Endothelial cell of hepatic sinusoid (primary cell): ENCODE data around the gene ROBO4.

Experiments
- in situ Hi-C: cut with HindIII; loops from 2 replicates; pipeline ENCODE4 v1.10.0; 2017; ENCODE audit warnings: low sequenced_read_pairs

Gene ROBO4

GRCh38 chr11:124890683-124891372 lies 6.8 kb downstream of the ROBO4 start:
- in situ Hi-C loops, result no loop called here

GRCh38 chr11:124890151-124890550 lies 7.5 kb downstream of the ROBO4 start:
- in situ Hi-C loops, result no loop called here

DNA sequence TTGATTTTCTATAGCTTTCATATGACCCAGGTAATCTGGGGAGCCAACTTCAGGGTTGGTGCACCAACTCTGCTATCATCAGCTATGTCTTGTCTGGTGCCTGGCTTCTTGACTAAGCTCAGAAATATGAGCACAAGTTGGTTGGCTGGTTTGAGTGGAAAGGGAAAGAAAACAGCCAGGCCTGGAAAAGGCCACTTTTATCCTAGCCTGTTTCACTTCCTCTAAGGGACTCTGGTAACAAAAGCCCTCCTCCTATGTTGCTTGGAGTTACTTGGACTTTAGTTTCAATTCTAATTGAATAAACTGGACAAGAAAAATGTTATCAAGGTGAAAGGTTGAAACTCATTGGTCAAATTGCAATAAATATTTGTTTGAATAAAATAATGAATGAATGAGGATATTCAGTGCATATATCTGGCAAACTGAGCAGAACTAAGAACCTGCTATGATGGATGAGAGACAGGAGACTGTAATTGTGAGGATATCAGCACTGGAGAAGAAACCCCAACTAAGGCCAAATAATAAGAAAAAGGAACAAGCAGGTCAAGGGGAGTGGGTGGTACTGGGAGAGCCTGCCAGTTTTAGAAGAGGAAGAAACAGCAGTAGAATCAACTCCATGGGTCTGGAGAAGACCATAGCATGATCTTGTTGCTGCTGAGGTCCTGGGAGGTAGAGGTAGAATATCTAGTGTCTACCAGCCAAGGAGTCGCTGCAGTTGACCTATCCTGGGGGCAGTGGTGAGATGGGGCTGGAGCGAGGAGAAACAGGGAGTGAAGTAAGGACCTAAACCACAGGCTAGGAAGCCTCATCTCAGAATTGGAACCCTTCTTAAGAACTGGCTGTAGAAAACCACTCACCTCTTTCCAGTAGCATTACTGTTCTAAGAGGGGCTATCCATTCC lies 8.2 kb downstream of the ROBO4 start:
- in situ Hi-C loops, result no loop called here

DNA sequence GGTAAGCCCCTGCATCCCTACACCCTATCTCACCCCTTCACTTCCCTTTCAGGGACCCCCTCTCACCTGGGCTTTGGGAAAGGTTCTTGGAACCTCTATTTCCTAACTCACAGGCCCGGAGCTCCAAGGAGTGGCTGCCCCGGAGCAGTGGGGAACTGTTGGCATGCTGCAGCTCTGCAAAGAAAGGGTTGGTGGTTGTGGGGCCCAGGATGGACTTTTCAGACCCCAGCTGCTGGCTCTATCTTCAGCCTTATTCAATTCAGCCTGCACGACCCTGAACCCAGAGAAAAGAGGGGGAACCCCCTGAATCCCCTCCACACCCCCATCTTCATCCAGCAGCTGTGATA lies 10.0 kb downstream of the ROBO4 start:
- in situ Hi-C loops, result no loop called here

- in situ Hi-C loops, result no loop called here
Observed at GRCh38 chr11:124886978-124887666, 10.5 kb downstream of the ROBO4 start.

GRCh38 chr11:124886476-124886875 lies 11.2 kb downstream of the ROBO4 start:
- in situ Hi-C loops, result no loop called here

DNA sequence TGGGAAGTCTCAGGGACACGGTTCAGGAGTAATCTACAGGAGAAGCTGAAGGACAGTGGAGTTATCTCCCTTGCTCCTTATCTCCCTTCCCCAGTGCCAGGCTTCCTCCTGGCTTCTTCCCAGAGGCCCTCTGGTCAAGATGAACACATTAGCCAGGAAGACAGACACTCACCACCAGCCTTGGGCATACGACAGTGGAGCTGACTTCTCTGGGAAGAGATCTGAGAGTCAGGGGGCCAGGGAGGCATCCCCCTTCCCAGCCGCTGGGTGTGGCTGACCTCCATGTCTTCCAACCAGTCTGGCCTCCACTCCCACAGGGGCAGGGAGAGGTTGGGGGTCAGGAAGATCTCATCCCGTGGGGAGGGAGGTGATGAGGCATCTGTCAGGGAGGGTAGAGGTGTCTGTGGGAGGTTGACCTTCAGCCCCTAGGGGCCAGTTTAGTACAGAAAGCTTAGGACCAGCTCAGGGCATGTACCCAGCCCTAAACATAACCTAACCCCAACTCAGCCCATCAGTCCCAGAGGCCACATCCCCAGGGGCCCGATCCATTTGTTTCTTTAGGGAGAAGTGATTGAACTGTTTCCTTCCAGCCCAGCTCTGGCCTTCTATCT lies 12.7 kb downstream of the ROBO4 start:
- in situ Hi-C loops, result no loop called here

GRCh38 chr11:124884340-124884739 lies 13.3 kb downstream of the ROBO4 start:
- in situ Hi-C loops, result no loop called here

DNA sequence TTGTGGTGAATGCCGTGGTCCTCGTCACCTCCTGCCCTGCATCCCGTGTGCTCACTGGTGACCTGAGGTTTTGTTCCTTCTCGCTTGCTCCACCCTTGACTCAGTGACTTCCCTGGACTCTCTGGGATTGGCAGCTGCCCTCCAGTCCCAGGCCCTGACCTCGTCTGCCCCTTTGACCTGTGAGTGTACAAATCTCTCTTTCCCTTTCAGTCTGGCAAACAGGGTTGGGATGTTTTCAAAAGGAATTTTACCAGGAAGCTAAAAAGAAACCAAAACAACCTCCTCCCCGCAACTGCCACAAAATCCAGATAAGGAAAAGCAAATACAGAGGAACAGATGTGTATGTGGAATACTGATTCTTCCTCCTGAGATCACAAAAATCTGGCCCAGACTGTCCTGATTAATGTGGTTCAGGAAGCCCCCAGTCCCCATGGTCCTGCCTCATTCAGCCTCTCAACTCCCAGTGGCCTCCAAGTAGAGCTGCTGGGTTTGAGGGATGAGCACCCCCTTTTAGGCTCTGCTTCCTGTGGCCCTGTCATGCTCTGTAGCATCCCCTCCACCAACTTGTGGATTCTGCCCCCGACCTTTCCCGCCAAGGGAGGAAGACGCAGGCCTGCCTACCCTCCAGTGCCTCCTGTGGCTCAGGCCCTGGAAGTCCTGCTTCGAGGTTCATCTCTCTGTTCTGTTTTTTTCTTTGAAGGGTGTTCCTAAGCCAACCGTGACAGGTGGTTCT lies 15.2 kb downstream of the ROBO4 start:
- in situ Hi-C loops, result no loop called here

DNA sequence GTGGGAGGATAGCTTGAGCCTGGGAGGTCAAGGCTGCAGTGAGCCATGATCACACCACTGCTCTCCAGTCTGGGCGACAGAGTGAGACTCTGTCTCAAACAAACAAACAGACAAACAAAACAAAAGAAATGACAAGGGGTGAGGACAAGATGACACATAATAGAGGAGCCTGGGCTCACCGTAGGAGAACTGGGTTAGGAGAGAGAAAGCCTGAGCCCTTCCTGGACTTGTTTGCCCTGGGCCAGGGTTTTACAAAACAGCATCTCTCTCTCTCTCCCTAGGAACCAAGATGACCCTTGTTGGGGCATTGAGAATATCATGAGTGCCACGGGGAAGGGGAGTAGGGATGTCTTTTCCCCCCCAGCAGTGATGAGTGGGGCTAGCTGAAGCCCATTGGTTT lies 16.7 kb downstream of the ROBO4 start:
- in situ Hi-C loops, result no loop called here

DNA sequence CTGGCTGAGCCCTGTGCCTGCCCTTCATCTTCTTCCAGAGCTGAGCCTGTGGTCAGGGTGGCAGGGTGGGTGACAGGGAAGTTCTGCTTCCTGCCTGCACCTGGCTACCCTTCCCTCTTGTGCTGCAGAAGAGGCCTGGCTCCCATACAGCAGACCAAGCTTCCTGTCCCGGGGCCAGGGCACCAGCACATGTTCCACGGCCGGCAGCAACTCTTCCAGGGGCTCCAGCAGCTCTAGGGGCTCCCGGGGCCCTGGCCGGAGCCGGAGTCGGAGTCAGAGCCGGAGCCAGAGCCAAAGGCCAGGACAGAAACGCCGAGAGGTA lies 17.4 kb downstream of the ROBO4 start:
- in situ Hi-C loops, result no loop called here

- in situ Hi-C loops, result no loop called here
Observed at GRCh38 chr11:124879493-124880289, 18.0 kb downstream of the ROBO4 start.

DNA sequence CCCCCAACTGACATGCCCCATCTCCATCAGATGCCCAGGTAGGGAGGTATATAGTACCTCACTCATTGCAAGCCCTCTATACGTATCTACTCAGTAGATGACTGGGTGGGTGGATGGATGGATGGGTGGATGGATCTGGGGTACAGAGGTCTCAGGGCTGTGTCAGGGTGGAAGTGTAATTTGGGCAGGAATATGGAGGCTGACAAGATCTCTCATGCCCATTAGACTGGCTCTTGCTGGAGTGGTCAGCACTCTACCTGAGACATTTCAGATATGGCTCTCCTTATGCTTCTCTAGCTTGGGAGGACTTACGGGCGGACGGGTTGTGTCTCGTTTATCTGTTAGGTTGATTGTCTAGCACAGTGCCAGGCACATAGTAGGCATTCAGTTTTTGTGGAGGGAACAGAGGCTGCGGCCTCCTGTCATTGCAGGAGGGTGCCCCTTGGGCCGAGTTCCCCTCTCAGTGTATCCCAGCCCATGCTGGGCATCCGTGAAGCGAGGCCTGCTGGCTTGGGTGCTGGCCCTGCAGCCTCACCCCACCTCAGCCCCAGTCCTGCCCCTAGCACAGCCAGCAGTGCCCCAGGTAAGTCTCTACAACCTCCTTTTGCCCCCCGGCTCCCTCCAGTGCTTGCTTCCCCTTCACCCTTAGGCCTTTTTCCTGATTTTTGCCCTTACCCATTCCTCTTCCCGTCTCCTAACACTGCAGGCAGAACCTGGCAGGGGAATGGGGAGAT lies 18.7 kb downstream of the ROBO4 start:
- in situ Hi-C loops, result no loop called here

DNA sequence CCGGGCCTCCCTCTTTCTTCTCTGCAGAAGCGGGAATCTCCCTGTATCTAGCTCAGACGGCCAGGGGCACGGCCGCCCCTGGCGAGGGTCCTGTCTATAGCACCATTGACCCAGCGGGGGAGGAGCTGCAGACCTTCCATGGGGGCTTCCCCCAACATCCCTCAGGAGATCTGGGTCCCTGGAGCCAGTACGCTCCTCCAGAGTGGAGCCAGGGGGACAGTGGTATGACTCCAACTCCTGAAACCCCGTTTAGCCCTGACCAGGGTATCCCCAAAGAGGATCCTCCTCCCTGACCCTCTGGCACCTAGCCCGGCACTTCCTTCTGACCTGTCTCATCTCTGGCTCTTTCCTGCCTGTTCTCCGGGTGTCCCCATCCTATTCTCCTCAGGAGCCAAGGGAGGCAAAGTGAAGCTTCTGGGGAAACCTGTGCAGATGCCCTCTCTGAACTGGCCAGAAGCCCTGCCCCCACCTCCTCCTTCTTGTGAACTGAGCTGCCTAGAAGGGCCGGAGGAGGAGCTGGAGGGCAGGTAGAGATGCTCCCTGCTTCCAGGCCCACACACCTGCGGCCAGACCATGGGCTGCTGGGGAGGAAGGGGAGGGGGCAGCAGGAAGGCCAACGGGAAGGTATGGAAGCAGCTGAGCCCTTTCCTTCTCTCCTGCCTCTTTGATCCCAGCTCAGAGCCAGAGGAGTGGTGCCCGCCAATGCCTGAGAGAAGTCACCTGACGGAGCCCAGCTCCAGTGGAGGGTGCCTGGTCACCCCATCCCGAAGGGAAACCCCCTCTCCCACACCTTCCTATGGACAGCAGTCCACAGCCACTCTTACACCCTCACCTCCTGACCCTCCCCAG lies 19.5 kb downstream of the ROBO4 start:
- in situ Hi-C loops, result no loop called here

GRCh38 chr11:124877631-124877909 lies 20.1 kb downstream of the ROBO4 start:
- in situ Hi-C loops, result no loop called here

DNA sequence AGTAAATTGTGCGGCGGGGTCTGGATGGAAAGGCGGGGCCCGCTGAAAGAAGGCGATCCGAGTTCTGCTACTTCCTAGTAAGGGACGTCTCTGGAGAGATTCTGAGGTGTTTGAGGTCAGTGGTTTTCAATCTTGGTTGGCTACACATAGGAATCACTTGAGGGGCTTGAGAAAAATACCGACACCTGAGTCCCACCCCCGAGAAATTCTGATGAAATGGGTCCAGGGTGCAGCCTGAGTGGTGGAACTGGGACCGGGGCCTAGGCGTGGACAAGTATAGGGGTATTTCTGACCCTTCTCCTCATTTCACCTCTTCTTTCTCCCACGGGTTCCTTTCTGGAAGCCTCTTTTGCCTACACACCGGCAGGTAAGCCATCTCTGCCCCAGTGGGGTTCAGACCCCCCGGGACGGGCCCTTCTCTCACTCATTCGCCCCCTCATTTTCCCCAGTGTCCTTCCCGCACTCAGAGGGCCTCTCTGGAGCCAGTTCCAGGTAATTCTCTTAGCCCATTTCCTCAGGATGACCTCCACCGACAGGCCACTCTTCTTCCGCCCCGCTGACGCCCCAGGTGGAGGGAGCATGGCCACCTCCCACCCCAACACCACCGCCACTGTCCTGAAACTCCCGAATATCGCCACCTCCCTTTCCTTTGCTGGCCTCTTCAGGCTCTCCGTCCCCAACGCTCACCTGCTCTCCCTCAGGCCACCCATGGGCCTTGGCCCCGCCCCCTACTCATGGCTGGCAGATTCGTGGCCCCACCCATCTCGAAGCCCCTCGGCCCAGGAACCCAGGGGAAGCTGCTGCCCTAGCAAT lies 20.6 kb downstream of the ROBO4 start:
- in situ Hi-C loops, result no loop called here

- in situ Hi-C loops, result no loop called here
Observed at GRCh38 chr11:124875943-124876817, 21.5 kb downstream of the ROBO4 start.
